GM23338 (cell line): Measurements from ENCODE around the gene SNRPN. TPM values are rescaled to one million over a fixed set of nuclear protein-coding genes. Genes with fewer than 3 reads are reported as not detected.
A peak's percentile ranks its signal among the peaks of the same experiment; 100 is the strongest.

Source experiments
- ATAC-seq: fragments of 200-7000 bp; cut with Tn5 transposase; 3 replicates; pipeline ENCODE4 v1.9.1; 2020
- DNase-seq: peaks from one replicate; pipeline ENCODE4 v3.0.0-alpha.2; 2015; ENCODE audit warnings: low spot score
- H2AFZ ChIP-seq: fragments of 200-600 bp; sonication (generic); 2 replicates; pipeline ENCODE4 v1.8.0; 2016; ENCODE audit warnings: antibody characterized with exemption, mild to moderate bottlenecking, moderate library complexity
- H3F3A ChIP-seq: fragments of 200-600 bp; sonication (generic); replicated peaks from 2 replicates; pipeline ENCODE4 v1.8.0; 2017; ENCODE audit warnings: antibody characterized with exemption, mixed run types, low read depth
- H3K27ac ChIP-seq: fragments of 200-600 bp; sonication (generic); 2 replicates; pipeline ENCODE4 v1.6.1; 2016; ENCODE audit warnings: low read depth
- H3K27me3 ChIP-seq: fragments of 200-600 bp; sonication (generic); 2 replicates; pipeline ENCODE4 v1.8.0; 2016; ENCODE audit warnings: mild to moderate bottlenecking, mixed run types, moderate library complexity; ENCODE audit not compliant: insufficient read depth
- H3K36me3 ChIP-seq: fragments of 200-600 bp; sonication (generic); 2 replicates; pipeline ENCODE4 v1.8.0; 2016; ENCODE audit warnings: mild to moderate bottlenecking; ENCODE audit not compliant: insufficient read depth
- H3K4me1 ChIP-seq: fragments of 200-600 bp; sonication (generic); 2 replicates; pipeline ENCODE4 v1.8.0; 2016; ENCODE audit warnings: mild to moderate bottlenecking, moderate library complexity; ENCODE audit not compliant: insufficient read depth
- H3K4me2 ChIP-seq: fragments of 200-600 bp; sonication (generic); 2 replicates; pipeline ENCODE4 v1.7.1; 2017; ENCODE audit warnings: mixed run types
- H3K4me3 ChIP-seq: fragments of 200-600 bp; sonication (generic); 2 replicates; pipeline ENCODE4 v1.6.1; 2016; ENCODE audit warnings: mixed run types
- H3K79me2 ChIP-seq: fragments of 200-600 bp; sonication (generic); replicated peaks from 2 replicates; pipeline ENCODE4 v1.8.0; 2017; ENCODE audit warnings: mild to moderate bottlenecking; ENCODE audit not compliant: insufficient read depth
- H3K9me2 ChIP-seq: fragments of 200-600 bp; sonication (generic); 2 replicates; pipeline ENCODE4 v1.8.0; 2017; ENCODE audit not compliant: insufficient read depth
- H4K20me1 ChIP-seq: fragments of 200-600 bp; sonication (generic); replicated peaks from 2 replicates; pipeline ENCODE4 v1.8.0; 2017; ENCODE audit warnings: mild to moderate bottlenecking; ENCODE audit not compliant: insufficient read depth
- H3K27ac Mint-ChIP-seq: 2 replicates; pipeline ENCODE4 v1.8.0; 2020; ENCODE audit warnings: inconsistent platforms, mild to moderate bottlenecking, moderate library complexity, mixed read lengths
- H3K27me3 Mint-ChIP-seq: 3 replicates; pipeline ENCODE4 v1.8.0; 2022; ENCODE audit warnings: low read depth, mild to moderate bottlenecking, moderate library complexity, mixed read lengths, inconsistent platforms; ENCODE audit not compliant: insufficient read depth, poor library complexity
- H3K36me3 Mint-ChIP-seq: 3 replicates; pipeline ENCODE4 v1.8.0; 2021; ENCODE audit warnings: low read depth, mild to moderate bottlenecking, inconsistent platforms, moderate library complexity, mixed read lengths
- H3K4me1 Mint-ChIP-seq: 3 replicates; pipeline ENCODE4 v1.8.0; 2020; ENCODE audit warnings: mild to moderate bottlenecking, inconsistent platforms, mixed read lengths
- H3K4me3 Mint-ChIP-seq: 3 replicates; pipeline ENCODE4 v1.8.0; 2021; ENCODE audit warnings: moderate library complexity, mild to moderate bottlenecking, inconsistent platforms, mixed read lengths
- H3K9me3 Mint-ChIP-seq: 3 replicates; pipeline ENCODE4 v1.8.0; 2020; ENCODE audit warnings: moderate library complexity, mild to moderate bottlenecking, inconsistent platforms, mixed read lengths
- CREB1 ChIP-seq: fragments of 250-450 bp; sonication (Bioruptor Pico); IDR thresholded peaks from 2 replicates; pipeline ENCODE4 v1.5.0; 2020; ENCODE audit warnings: low read depth, mild to moderate bottlenecking, moderate library complexity
- ETS1 ChIP-seq: IDR thresholded peaks from 2 replicates; pipeline ENCODE4 v1.6.1; 2016; ENCODE audit warnings: antibody characterized with exemption
- EZH2 ChIP-seq: fragments of 200-600 bp; sonication (generic); IDR thresholded peaks from one replicate; pipeline ENCODE4 v1.8.0; 2017; ENCODE audit warnings: antibody characterized with exemption, mild to moderate bottlenecking, low read depth; ENCODE audit not compliant: unreplicated experiment
- EZH2phosphoT487 ChIP-seq: fragments of 200-600 bp; sonication (generic); IDR thresholded peaks from one replicate; pipeline ENCODE4 v1.8.1; 2018; ENCODE audit warnings: antibody characterized with exemption; ENCODE audit not compliant: unreplicated experiment
- NANOG ChIP-seq: IDR thresholded peaks from 2 replicates; pipeline ENCODE4 v1.6.1; 2016; ENCODE audit warnings: antibody characterized with exemption, borderline replicate concordance
- POLR2AphosphoS5 ChIP-seq: IDR thresholded peaks from 2 replicates; pipeline ENCODE4 v1.6.1; 2016; ENCODE audit warnings: antibody characterized with exemption, low read depth
- REST ChIP-seq: IDR thresholded peaks from one replicate; pipeline ENCODE4 v1.6.1; 2018; ENCODE audit warnings: antibody characterized with exemption; ENCODE audit not compliant: unreplicated experiment
- STAT1 ChIP-seq: IDR thresholded peaks from one replicate; pipeline ENCODE4 v1.6.1; 2016; ENCODE audit warnings: antibody characterized with exemption; ENCODE audit not compliant: unreplicated experiment
- ZNF331 ChIP-seq: fragments of 250-450 bp; sonication (Bioruptor Pico); IDR thresholded peaks from 2 replicates; pipeline ENCODE4 v1.5.0; 2020; ENCODE audit warnings: low read depth, mild to moderate bottlenecking, moderate library complexity
- polyA plus RNA-seq: library from polyadenylated mRNA; unstranded; fragments of >200 nt; fragmentation: Nextera tagmentation; extraction: Ambion mirVana; gene quantifications from 2 replicates; pipeline ENCODE4 v1.2.1, GENCODE V29; 2016
- total RNA-seq: library from RNA; depleted of rRNA; stranded (reverse); fragments of >200 nt; shearing (Covaris generic); gene quantifications from 2 replicates; pipeline ENCODE4 v1.2.3, GENCODE V29; 2014

SNRPN gene
- total and polyA plus RNA-seq, 2 experiments from 2014 or later, result 919 to 966 TPM

- TF ChIP-seq EZH2phosphoT487 (no peak), POLR2AphosphoS5 (no peak), REST (no peak), ETS1 (no peak), STAT1 (no peak), EZH2 (no peak), CREB1 (no peak), ZNF331 (CRISPR knock-in tag) (no peak)
These were observed 6.3 kb upstream of the SNRPN start (continued) for GRCh38 chr15:24948495-24948894.

- Histone ChIP-seq H3K27ac (peak overlapping the region; percentile 89), H3K36me3 (peaks cover 14% of the 10 kb centered on the region; the same call in 1 of the 2 replicates), H3K4me3 (peak overlapping the region; percentile 77), H3K4me1 (peaks cover 33% of the 10 kb centered on the region), H3K4me2 (peak overlapping the region; percentile 86), H3K79me2 (peaks cover 86% of the 10 kb centered on the region), H3F3A (peaks cover 1% of the 10 kb centered on the region; the same call in 1 of the 2 replicates), H4K20me1 (peaks cover 16% of the 10 kb centered on the region), H2AFZ (no peak overlapping the region), H3K27me3 (no peaks in the 10 kb centered on the region), H3K9me2 (no peaks in the 10 kb centered on the region)
- Mint-ChIP-seq H3K4me3 (peak overlapping the region; percentile 88), H3K9me3 (peaks cover 65% of the 10 kb centered on the region), H3K36me3 (peaks cover 71% of the 10 kb centered on the region), H3K27me3 (peaks cover 16% of the 10 kb centered on the region), H3K27ac (peak overlapping the region; percentile 98), H3K4me1 (peaks cover 30% of the 10 kb centered on the region)
- DNase-seq (no peak), ATAC-seq (no peak)
- no peak for TF ChIP-seq ZNF331 (CRISPR knock-in tag)
- TF ChIP-seq NANOG, result no peak
These were observed 739 bp downstream of the SNRPN start for GRCh38 chr15:24955531-24955921.
